Measurements from ENCODE around the gene RBM34. TPM values are rescaled to one million over a fixed set of nuclear protein-coding genes. Genes with fewer than 3 reads are reported as not detected.

The RBM34 gene
- total and polyA plus RNA-seq, 9 donors, result 24.5 to 62.1 (median 56.1) TPM

DNA sequence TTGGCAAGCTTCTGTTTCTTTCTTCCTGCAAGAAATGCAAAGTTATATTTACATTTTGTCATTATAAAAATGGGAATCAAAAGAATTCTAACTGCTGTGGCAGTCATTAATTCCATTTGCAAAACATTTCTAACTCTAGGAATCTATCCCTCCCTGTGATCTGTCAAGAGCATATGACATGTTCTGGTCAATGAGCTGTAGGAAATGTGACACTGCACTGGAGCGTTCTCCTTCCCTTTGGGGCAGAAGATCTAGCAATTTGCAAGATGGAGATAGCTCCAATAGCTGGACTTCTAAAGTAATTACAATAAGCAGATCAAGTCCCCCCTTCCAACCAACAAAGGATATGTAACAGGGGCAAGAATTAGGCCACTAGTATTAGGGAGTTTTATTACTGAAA, 38.7 kb downstream of the RBM34 start:
- Histone ChIP-seq H3K36me3 (no peaks in the 10 kb centered on the region), H3K27ac (no peak overlapping the region), H3K4me1 (ENCODE audit: insufficient read depth) (peaks cover 8% of the 10 kb centered on the region), H3K27me3 (no peaks in the 10 kb centered on the region), H3K4me3 (no peak overlapping the region), H3K9me3 (no peaks in the 10 kb centered on the region)
- 73 to 84% (median 80%) methylated on average over 1 of the region's 1 CpG for WGBS, 3 donors
- DNase-seq, result no peak
- TF ChIP-seq POLR2A (IDR thresholded peaks at IDR 0.05), result no peak
- TF ChIP-seq CTCF (IDR thresholded peaks at IDR 0.05), result no peak
- TF ChIP-seq EP300 (IDR thresholded peaks at IDR 0.05), result no peak
- intact Hi-C loops (cut with DNase I), result no loop called here

- Histone ChIP-seq H3K27me3 (no peaks in the 10 kb centered on the region), H3K36me3 (no peaks in the 10 kb centered on the region), H3K4me1 (ENCODE audit: insufficient read depth) (no peaks in the 10 kb centered on the region), H3K4me3 (no peak overlapping the region), H3K9me3 (no peaks in the 10 kb centered on the region), H3K27ac (no peak overlapping the region)
- DNase-seq, result no peak
- 86 to 90% (median 89%) methylated on average over 7 of the region's 7 CpGs for WGBS, 3 donors
- TF ChIP-seq POLR2A (IDR thresholded peaks at IDR 0.05), result no peak
- no peak for TF ChIP-seq CTCF (IDR thresholded peaks at IDR 0.05)
- no peak for TF ChIP-seq EP300 (IDR thresholded peaks at IDR 0.05)
- intact Hi-C loops (cut with DNase I), result no loop called here
Measured at GRCh38 chr1:235113183-235113917, 47.7 kb downstream of the RBM34 start.

DNA sequence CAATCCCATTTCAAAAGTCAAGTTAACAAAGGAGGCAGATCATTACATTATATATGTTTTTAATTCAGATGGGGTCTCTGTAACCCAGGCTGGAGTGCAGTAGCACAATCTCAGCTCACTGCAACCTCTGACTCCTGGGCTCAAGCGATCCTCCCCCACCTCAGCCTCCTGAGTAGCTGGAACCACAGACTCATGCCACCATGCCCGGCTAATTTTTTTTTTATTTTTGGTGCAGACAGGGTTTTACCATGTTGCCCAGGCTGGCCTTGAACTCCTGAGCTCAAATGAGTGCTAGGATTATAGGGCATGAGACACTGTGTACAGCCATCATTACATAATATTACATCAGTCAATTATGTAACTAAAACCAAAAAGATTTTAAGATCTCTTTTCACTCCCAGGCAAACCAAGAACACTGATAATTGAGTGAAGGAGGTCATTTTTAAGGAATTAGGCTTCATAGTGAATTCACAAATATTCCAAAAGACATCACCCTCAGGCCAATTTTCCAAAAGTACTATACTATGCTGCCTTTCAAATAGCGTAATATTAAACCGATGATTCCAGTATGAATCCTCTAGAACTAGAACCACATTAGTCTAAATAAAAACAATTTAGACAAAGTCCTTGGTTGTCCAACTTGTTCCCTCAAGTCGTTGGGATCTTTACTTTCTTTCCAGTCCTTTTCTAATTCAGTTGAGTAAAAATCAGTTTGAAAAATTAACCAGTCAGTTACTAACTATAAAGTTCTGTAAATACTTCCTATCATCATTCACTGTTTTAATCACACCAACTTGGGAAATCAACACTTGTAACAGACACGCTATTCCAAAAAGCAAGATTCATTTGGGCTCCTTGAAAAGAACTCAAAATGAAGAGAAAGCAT, 48.5 kb downstream of the RBM34 start:
- TF ChIP-seq EP300 (IDR thresholded peaks at IDR 0.05) (no peak), POLR2A (IDR thresholded peaks at IDR 0.05) (no peak), CTCF (IDR thresholded peaks at IDR 0.05) (no peak)
- 74 to 81% (median 79%) methylated on average over 6 of the region's 6 CpGs for WGBS, 3 donors
- no peak for DNase-seq
- Histone ChIP-seq H3K27ac (no peak overlapping the region), H3K4me1 (ENCODE audit: insufficient read depth) (no peaks in the 10 kb centered on the region), H3K36me3 (no peaks in the 10 kb centered on the region), H3K27me3 (no peaks in the 10 kb centered on the region), H3K9me3 (no peaks in the 10 kb centered on the region), H3K4me3 (no peak overlapping the region)
- intact Hi-C loops (cut with DNase I), result no loop called here

- no peak overlapping the region for H3K4me3 ChIP-seq
- DNase-seq, result no peak
- H3K27ac ChIP-seq, result no peak overlapping the region
- no peak for TF ChIP-seq CTCF (IDR thresholded peaks at IDR 0.05)
- no peak for TF ChIP-seq POLR2A (IDR thresholded peaks at IDR 0.05)
- TF ChIP-seq EP300 (IDR thresholded peaks at IDR 0.05), result no peak
- intact Hi-C loops (cut with DNase I), result no loop called here
- 89 to 96% (median 95%) methylated on average over 3 of the region's 3 CpGs for WGBS, 3 donors
- no peaks in the 10 kb centered on the region for H3K27me3 ChIP-seq
- no peaks in the 10 kb centered on the region for H3K36me3 ChIP-seq
- no peaks in the 10 kb centered on the region for H3K4me1 ChIP-seq (ENCODE audit: insufficient read depth)
- H3K9me3 ChIP-seq, result no peaks in the 10 kb centered on the region
Measured at GRCh38 chr1:235111107-235111506, 49.9 kb downstream of the RBM34 start.
